Upper lobe of right lung (tissue), 1 donor: Measurements from ENCODE around the gene PRR5L. TPM values are rescaled to one million over a fixed set of nuclear protein-coding genes. Genes with fewer than 3 reads are reported as not detected.
A peak's percentile ranks its signal among the peaks of the same experiment; 100 is the strongest.

Source experiments
- ATAC-seq: fragments of 200-7000 bp; cut with Tn5 transposase; one replicate; pipeline ENCODE4 v1.9.1; 2020; ENCODE audit warnings: mild to moderate bottlenecking, moderate library complexity
- DNase-seq: peaks from one replicate; pipeline ENCODE4 v3.0.0-alpha.2; 2020
- H3K27ac ChIP-seq: fragments of 200-600 bp; one replicate; pipeline ENCODE4 v1.8.0; 2022
- H3K27me3 ChIP-seq: fragments of 200-600 bp; one replicate; pipeline ENCODE4 v1.8.0; 2022; ENCODE audit warnings: mild to moderate bottlenecking
- H3K36me3 ChIP-seq: fragments of 200-600 bp; one replicate; pipeline ENCODE4 v1.8.0; 2022
- H3K4me1 ChIP-seq: fragments of 200-600 bp; one replicate; pipeline ENCODE4 v1.8.0; 2022
- H3K4me3 ChIP-seq: fragments of 200-600 bp; one replicate; pipeline ENCODE4 v1.8.0; 2022; ENCODE audit warnings: mild to moderate bottlenecking
- H3K9me3 ChIP-seq: fragments of 200-600 bp; one replicate; pipeline ENCODE4 v1.8.0; 2022
- intact Hi-C: fragments of 100-400 bp; cut with DNase I; formaldehyde crosslinking; loops from one replicate; pipeline ENCODE4 v1.11.0; 2022
- total RNA-seq: library from RNA; stranded (reverse); fragmentation: NEBNext Ultra II Directional; extraction: Animal tissue kit (Norgen Biotek cat#: 25700); gene quantifications from one replicate; pipeline ENCODE4 v1.2.1, GENCODE V29; 2021
- TF ChIP-seq, protein P1 (sequence below): fragments of 200-600 bp; IDR thresholded peaks from one replicate; pipeline ENCODE4 v1.8.0; 2022; ENCODE audit warnings: antibody characterized with exemption
- donor health status: DM: no; HTN: yes; CAD: no; lungs with severe emphysema.

The PRR5L gene
- total RNA-seq, 1 donor from 2014 or later = 24.5 TPM

DNA sequence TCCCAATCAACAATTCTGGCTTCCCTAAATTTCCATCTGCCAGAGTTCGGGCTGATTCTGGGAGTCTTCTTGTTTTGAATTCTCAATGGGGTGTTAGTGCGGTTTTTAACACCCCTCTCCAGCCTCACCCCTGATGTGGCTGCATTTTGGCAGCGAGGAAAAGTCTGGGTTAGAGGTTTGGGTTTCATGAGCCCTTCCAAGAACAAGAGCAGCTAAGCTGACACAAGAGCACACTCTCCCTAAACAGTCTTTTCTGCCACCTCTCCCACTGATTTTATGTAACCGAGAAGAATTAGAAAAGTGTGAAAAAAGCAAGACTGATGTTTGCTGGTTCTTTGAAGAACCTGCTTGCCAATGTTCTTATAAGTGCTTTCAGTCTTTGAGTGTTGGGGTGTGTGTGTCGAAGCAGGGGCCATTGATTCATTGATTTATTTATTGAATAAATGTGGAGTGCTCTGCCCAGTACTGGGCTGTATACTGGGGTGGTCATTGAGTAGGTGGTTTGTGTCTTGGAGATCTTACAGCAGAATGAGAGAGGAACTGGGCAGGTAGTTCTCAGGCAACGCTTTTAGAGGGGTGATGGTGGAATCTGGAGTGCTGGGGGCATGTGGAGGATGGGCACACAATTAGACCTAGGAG lies 112.5 kb downstream of the PRR5L start:
- no peak for DNase-seq
- TF ChIP-seq, protein P1, sequence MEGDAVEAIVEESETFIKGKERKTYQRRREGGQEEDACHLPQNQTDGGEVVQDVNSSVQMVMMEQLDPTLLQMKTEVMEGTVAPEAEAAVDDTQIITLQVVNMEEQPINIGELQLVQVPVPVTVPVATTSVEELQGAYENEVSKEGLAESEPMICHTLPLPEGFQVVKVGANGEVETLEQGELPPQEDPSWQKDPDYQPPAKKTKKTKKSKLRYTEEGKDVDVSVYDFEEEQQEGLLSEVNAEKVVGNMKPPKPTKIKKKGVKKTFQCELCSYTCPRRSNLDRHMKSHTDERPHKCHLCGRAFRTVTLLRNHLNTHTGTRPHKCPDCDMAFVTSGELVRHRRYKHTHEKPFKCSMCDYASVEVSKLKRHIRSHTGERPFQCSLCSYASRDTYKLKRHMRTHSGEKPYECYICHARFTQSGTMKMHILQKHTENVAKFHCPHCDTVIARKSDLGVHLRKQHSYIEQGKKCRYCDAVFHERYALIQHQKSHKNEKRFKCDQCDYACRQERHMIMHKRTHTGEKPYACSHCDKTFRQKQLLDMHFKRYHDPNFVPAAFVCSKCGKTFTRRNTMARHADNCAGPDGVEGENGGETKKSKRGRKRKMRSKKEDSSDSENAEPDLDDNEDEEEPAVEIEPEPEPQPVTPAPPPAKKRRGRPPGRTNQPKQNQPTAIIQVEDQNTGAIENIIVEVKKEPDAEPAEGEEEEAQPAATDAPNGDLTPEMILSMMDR = no peak
- Histone ChIP-seq H3K27me3 (no peaks in the 10 kb centered on the region), H3K4me1 (peaks cover 40% of the 10 kb centered on the region), H3K9me3 (no peaks in the 10 kb centered on the region), H3K4me3 (no peak overlapping the region), H3K36me3 (no peaks in the 10 kb centered on the region), H3K27ac (peak overlapping the region; percentile 8)
- intact Hi-C loops = no loop called here
- no peak for ATAC-seq

GRCh38 chr11:36409152-36409816 lies 113.2 kb downstream of the PRR5L start:
- ATAC-seq = no peak
- intact Hi-C loops = no loop called here
- Histone ChIP-seq H3K27me3 (no peaks in the 10 kb centered on the region), H3K4me1 (peaks cover 40% of the 10 kb centered on the region), H3K36me3 (no peaks in the 10 kb centered on the region), H3K27ac (peak overlapping the region; percentile 42), H3K4me3 (no peak overlapping the region), H3K9me3 (no peaks in the 10 kb centered on the region)
- TF ChIP-seq, protein P1 = no peak
- DNase-seq = no peak

GRCh38 chr11:36411202-36411640 lies 115.1 kb downstream of the PRR5L start:
- Histone ChIP-seq H3K9me3 (no peaks in the 10 kb centered on the region), H3K27ac (peak overlapping the region; percentile 53), H3K4me3 (no peak overlapping the region), H3K36me3 (no peaks in the 10 kb centered on the region), H3K27me3 (no peaks in the 10 kb centered on the region), H3K4me1 (peaks cover 40% of the 10 kb centered on the region)
- ATAC-seq (peak; percentile 92), DNase-seq (peak; percentile 64)
- TF ChIP-seq, protein P1 = no peak
- intact Hi-C loops = no loop called here

DNA sequence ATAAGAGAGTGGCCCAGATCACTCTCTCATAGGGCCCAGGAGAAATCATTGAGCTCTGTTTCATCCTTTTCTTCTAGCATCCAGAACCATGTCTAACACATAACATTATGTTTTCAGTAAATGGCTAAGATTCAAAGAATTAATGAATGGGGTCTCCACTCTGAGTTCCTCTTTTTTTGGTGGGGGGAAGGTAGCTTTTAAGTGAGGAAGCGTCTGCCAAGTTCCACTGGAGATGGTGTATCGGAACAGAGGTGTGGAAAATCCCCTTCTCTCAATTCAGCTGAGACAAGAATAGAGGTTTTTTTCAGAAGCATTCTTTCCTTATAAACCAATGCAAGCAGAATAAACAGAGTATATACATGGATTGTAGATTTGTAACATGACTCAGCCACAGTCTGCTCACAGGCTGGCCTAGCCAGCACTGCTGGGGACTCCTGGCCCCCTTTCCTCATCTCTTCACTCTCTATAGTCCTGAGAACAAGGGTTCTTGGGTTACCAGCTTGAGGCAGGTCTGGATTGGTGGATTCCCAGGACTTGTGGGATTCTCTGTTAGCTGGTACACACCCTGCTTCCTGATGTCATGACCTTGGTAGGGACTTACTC lies 116.8 kb downstream of the PRR5L start:
- H3K27me3 ChIP-seq = no peaks in the 10 kb centered on the region
- no peaks in the 10 kb centered on the region for H3K36me3 ChIP-seq
- no peak for ATAC-seq
- TF ChIP-seq, protein P1 = no peak
- no peaks in the 10 kb centered on the region for H3K9me3 ChIP-seq
- no peak for DNase-seq
- intact Hi-C loops = no loop called here
- peaks cover 40% of the 10 kb centered on the region for H3K4me1 ChIP-seq
- no peak overlapping the region for H3K27ac ChIP-seq
- no peak overlapping the region for H3K4me3 ChIP-seq

DNA sequence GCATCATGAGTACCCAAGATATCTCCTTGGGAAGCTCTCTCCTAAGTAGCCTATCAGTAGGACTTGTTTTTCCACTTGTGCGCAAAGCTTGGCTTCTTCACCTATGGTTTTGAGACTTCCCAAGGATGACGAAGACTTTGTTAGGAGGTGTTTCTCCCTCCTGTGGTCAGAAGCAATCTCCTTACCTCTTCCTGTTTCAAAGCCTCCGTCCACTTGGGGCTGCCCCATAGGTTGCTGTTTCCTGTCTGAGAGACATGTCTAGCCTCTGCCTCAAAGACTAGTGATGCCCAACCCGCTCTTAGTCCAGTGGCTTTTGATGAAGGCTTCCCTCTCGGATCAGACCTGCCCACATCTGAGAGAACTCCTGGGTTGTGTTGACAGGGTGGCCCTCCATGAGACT lies 121.1 kb downstream of the PRR5L start:
- ATAC-seq = peak; percentile 39
- Histone ChIP-seq H3K4me3 (no peak overlapping the region), H3K27ac (no peak overlapping the region), H3K4me1 (peaks cover 14% of the 10 kb centered on the region), H3K36me3 (no peaks in the 10 kb centered on the region), H3K27me3 (no peaks in the 10 kb centered on the region), H3K9me3 (no peaks in the 10 kb centered on the region)
- no peak for DNase-seq
- TF ChIP-seq, protein P1 = no peak
- intact Hi-C loops = no loop called here
